GM12873 (cell line): ENCODE measurements around the gene ARX.

Source experiments
- TF ChIP-seq, protein P1 (sequence below): IDR thresholded peaks from 2 replicates; pipeline ENCODE4 v1.5.1; 2012; ENCODE audit warnings: low read depth, mild to moderate bottlenecking, moderate library complexity, low read length, control low read depth; ENCODE audit not compliant: insufficient read depth; ENCODE audit errors: missing control alignments

The ARX gene

DNA sequence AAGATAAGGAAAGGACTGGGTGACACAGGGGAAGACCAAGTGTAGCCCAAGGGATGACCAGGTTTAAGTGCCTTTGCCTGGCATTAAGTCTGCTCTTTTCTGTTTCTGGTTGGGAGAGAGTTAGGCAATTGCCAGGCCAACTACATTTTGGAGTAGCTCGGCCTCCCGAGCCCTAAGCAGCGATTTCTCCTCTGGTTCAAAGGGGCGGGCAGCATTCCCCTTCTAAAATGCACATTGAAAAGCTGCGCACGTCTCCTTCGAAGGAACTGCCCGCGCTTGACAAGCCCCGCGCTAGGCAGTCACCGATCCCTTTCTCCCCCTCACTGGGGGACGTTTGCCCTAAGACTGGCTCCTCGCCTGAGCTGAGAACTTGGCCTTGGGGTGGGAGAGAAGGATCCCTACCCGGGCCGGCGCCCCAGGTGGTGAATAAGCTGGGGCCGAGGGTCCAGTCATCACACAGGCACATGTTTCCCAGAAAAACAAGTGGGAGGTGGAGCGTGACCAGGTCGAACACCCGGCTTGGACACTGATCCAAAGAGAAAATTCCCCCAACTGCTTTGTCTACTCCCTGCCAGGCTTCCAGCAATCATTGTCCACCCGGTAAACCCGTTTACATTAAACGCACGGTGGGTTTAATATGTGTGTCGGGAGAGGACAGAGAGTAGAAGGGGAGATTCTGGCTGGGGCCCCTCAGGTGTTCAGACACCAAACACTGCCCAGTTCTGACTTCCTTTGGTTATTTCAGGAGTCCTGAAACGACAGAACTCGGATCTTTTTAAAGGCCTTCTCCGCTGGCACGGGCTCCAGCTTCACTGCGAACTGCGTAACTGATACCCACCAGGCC lies 4.0 kb downstream of the ARX start:
- TF ChIP-seq, protein P1, sequence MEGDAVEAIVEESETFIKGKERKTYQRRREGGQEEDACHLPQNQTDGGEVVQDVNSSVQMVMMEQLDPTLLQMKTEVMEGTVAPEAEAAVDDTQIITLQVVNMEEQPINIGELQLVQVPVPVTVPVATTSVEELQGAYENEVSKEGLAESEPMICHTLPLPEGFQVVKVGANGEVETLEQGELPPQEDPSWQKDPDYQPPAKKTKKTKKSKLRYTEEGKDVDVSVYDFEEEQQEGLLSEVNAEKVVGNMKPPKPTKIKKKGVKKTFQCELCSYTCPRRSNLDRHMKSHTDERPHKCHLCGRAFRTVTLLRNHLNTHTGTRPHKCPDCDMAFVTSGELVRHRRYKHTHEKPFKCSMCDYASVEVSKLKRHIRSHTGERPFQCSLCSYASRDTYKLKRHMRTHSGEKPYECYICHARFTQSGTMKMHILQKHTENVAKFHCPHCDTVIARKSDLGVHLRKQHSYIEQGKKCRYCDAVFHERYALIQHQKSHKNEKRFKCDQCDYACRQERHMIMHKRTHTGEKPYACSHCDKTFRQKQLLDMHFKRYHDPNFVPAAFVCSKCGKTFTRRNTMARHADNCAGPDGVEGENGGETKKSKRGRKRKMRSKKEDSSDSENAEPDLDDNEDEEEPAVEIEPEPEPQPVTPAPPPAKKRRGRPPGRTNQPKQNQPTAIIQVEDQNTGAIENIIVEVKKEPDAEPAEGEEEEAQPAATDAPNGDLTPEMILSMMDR, result no peak

DNA sequence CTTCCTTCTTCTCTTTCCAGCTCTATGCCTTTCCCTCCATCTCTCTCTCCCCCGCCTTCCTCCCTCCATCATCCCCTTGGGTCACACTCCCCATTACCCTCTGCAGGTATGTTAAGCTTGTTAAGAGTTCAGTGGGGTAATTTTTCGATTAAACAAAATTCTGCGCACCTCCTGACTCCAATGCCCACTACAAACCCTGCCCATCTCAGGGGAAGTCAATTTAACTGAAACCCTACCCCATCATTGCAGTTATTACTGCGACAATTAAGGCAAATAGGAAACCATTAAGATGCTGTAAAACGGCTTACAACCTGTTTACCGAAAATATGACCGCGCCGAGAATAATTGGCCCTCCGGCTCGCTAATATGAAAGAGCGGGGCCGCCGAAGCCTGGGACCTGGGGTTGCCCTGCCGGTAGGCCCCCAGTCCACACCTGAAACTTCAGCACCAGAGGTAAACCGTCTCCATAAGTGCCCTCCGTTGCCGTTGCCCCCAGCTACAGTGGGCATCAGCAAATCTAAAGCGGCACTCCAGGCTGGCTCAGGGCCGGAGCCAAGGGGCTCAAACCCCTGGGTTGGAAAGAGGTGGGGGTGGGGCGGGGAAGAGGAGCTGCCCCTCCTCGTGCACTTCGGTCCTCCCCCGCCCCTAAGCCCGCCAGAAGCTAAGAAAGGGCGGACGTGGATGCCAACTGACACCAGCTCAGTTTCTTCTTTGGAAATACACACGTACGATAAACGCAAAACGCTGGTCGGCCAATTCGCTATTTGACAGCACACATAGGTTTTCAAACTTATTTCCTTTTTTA lies 4.8 kb downstream of the ARX start:
- TF ChIP-seq, protein P1, result no peak

DNA sequence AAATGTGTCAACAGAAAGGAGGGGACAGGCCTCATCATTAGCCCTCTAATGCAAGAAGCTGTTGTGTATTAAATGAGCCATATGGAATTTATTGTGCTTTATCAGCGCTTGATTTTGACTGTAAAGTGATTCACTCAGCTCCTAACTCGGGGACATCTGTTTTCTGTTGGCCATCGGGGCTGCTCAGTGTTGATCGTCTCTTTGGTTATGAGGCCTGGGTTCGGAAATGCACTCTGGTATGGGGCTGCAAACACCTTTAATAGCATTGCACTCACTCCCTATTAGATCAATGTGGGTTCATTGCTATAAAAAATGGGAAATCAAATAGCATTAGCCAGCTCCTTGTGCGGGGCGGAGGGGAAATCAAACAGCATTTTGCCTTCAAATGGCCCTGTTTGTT lies 6.4 kb downstream of the ARX start:
- TF ChIP-seq, protein P1, result no peak

DNA sequence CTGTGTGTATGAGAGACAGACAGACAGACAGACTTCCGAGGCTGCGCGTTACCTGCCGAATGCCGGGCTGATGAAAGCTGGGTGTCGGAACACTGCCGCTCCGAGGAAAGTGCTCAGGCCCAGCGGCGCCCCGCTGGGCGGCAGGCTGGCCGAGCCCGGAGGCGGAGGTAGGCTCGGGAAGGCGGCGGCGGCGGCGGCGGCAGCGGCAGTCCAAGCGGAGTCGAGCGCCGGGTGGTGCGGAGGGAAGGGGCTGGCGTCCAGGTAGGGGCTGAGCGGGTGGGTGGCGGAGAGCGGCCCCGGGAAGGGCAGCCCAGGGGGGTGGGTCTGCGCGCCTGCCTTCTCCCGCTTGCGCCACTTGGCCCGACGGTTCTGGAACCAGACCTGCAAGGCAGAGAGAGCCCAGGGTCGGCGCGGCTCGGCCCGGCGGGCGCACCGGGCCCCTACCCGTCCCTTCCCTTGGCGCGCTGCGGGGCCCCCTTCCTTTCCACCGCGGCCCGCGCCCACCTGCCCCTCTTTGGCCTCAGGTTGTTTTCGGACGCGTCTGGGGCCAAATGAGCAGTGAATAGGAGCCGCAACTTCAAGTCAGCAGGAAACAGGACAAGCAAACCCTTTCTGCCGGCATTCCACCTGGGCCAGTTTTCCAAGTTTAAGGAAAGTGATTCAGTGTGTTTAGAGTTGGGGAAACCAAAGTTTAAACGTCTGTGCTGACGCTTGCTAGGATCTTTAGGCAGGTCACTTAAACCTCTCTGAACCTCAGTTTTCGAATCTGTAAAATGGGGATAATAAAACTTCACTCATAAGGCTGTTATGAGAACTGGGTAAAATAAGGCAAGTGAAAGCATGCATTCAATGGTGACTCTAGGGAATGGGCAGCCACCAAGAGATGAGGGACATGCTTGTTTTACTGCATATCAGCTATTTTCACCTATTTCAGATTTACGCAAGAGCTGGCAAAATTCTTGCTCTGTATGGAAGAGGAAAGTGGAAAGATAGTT lies 8.4 kb downstream of the ARX start:
- TF ChIP-seq, protein P1, result no peak

DNA sequence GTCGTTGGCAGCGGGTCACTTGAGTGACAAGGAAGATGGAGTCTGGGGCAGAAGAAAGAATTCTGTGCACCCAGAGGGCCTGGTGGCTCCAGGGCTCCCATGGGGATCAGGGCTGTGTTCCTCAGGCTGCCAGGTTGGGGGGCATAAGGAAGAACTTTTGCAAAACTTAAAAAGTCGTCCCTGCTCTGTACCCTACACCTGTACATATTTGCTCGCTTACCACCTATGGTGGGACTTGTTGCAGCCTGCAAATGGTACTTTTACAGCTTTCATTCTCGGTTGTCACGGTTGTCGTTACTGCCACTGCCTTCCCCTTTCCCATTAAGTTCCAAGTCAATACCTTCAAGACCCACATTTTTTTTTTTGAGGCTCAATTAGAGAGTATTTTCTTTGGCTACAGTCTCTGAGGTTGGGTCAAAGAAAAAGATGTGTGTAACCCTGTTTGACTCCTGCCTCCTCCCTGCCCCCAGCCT lies 9.1 kb downstream of the ARX start:
- TF ChIP-seq, protein P1, result no peak

DNA sequence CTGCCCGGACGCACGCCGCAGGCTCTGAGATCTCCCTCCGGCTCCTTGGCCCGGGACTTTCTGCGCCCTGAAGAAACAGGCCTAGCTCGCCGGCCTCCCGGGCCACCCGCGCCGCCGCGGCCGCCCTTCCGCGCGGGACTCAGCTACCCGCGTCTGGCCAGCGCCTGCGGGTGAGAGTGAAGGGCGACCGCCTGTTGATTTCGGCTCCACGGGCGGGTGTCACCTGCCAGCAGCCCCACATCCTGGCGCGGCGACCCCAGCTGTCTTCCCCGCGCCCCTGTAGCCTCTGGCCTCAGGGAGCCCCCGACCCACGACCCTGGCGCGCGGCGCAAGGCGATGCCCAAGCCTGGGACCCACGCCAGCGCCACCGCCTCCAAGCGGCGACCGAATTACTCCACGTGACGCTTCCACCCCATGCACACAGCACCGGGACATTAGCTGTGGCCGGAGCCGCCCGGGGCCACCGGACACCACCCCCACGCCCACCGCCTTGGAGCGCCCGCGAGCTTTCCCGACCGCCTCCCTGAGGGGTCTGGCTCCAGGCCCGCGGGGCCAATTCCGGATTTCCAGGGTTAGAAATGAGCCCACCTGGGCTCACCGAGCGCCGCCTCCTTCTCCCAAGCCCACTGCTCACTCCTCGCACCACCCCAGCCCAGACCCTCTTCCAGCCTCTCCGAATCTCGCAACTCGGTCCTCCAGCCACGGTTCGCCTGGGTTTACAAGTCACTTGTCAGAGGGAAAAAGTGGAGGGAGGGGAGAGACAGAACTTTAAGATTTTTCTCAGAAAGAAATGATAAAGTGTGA lies 10.2 kb downstream of the ARX start:
- TF ChIP-seq, protein P1, result no peak
